Measurements from ENCODE around the gene CXCR5. TPM values are rescaled to one million over a fixed set of nuclear protein-coding genes. Genes with fewer than 3 reads are reported as not detected.
A peak's percentile ranks its signal among the peaks of the same experiment; 100 is the strongest.

The CXCR5 gene
- total RNA-seq, 1 donor from 2014 or later, result not detected

DNA sequence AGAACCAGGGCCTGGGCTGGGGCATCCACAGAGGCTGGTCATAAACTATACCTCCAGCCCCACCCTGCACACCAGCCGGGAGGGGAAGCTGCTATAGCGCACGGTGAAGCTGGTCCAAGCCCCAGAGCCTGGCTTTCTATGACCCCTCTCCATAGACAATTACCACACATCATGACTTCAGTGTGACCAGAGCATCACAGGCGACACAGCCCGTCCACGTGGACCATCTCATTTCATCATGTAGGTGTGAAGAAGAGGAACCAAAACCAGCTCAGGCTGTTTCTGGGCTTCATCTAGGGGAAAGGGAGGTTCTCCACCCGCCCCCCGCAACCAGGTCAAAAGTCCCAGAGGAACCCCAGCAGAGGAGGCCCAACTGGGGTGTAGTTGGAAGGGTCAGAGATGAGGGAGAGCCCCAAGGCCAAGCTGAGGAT is 3.0 kb downstream of the CXCR5 start:
- Histone ChIP-seq H3K9ac (ENCODE audit: low read depth in 1 of 3, low read length in 3 of 3) (no peak overlapping the region), H3K27ac (ENCODE audit: low read depth, low read length) (no peak overlapping the region), H3K27me3 (ENCODE audit: control insufficient read depth in 3 of 3, insufficient read depth in 3 of 3, low read length in 3 of 3) (no peaks in the 10 kb centered on the region), H3K9me3 (ENCODE audit: control insufficient read depth in 3 of 3, low read length in 3 of 3) (no peaks in the 10 kb centered on the region), H3K4me3 (ENCODE audit: low read length in 3 of 3) (no peak overlapping the region), H3K36me3 (ENCODE audit: control insufficient read depth in 3 of 3, insufficient read depth in 3 of 3, low read length in 3 of 3) (no peaks in the 10 kb centered on the region), H3K4me1 (ENCODE audit: control insufficient read depth in 3 of 3, insufficient read depth in 3 of 3, low read length in 3 of 3) (peaks cover 30 to 33% (median 33%) of the 10 kb centered on the region in 3 donors)

DNA sequence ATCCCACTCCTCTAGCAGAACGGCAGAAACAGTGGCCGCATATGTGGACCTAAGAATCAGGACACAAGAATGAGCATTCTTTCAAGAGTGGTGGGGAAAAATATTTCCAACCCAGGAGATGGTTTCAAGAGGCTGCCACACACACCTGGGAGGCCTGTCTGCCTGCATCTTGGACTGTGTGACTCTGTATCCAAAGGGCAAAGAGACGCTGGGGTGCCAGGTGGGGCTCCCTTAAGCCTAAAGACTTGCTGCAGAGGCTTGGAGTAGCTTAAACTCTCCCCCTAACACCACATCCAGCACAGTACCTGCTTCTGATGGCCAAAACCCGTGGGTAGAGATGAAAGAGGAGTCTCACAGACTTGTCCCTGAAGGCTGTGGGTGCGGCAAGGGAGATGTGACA is 3.5 kb downstream of the CXCR5 start:
- Histone ChIP-seq H3K4me1 (ENCODE audit: control insufficient read depth in 3 of 3, insufficient read depth in 3 of 3, low read length in 3 of 3) (peaks cover 30 to 33% (median 33%) of the 10 kb centered on the region in 3 donors), H3K9ac (ENCODE audit: low read depth in 1 of 3, low read length in 3 of 3) (peak overlapping the region in 2 of 3 donors; percentile 1 to 50), H3K9me3 (ENCODE audit: control insufficient read depth in 3 of 3, low read length in 3 of 3) (no peaks in the 10 kb centered on the region), H3K27me3 (ENCODE audit: control insufficient read depth in 3 of 3, insufficient read depth in 3 of 3, low read length in 3 of 3) (no peaks in the 10 kb centered on the region), H3K27ac (ENCODE audit: low read depth, low read length) (peak overlapping the region; percentile 64), H3K36me3 (ENCODE audit: control insufficient read depth in 3 of 3, insufficient read depth in 3 of 3, low read length in 3 of 3) (no peaks in the 10 kb centered on the region), H3K4me3 (ENCODE audit: low read length in 3 of 3) (no peak overlapping the region)

DNA sequence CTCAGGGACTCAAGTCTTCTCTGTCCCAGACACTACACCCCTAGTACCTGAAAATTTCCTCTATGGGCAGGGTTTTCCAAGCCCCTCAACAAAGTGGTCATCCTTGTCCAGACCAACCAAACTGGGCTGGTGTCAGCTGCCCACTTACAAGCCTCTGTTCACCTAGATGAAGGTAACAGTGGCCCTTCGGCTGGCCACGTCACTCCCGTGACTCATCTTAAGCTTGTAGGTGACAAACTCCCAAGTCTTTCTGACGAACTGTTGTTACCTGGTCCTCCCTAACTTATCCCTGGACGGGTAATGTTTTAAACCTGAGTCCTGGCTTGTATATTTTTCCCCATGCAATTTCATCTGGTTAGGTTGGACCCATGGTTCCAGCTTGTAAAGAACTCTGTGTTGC is 4.7 kb downstream of the CXCR5 start:
- H3K4me3 ChIP-seq (ENCODE audit: low read length in 3 of 3), result no peak overlapping the region
- H3K4me1 ChIP-seq (ENCODE audit: control insufficient read depth in 3 of 3, insufficient read depth in 3 of 3, low read length in 3 of 3), result peaks cover 30 to 33% (median 33%) of the 10 kb centered on the region in 3 donors
- no peaks in the 10 kb centered on the region for H3K27me3 ChIP-seq (ENCODE audit: control insufficient read depth in 3 of 3, insufficient read depth in 3 of 3, low read length in 3 of 3)
- no peaks in the 10 kb centered on the region for H3K9me3 ChIP-seq (ENCODE audit: control insufficient read depth in 3 of 3, low read length in 3 of 3)
- H3K36me3 ChIP-seq (ENCODE audit: control insufficient read depth in 3 of 3, insufficient read depth in 3 of 3, low read length in 3 of 3), result no peaks in the 10 kb centered on the region
- H3K27ac ChIP-seq (ENCODE audit: low read depth, low read length), result peak overlapping the region; percentile 64
- H3K9ac ChIP-seq (ENCODE audit: low read depth in 1 of 3, low read length in 3 of 3), result peak overlapping the region in 1 of 3 donors; percentile 50

DNA sequence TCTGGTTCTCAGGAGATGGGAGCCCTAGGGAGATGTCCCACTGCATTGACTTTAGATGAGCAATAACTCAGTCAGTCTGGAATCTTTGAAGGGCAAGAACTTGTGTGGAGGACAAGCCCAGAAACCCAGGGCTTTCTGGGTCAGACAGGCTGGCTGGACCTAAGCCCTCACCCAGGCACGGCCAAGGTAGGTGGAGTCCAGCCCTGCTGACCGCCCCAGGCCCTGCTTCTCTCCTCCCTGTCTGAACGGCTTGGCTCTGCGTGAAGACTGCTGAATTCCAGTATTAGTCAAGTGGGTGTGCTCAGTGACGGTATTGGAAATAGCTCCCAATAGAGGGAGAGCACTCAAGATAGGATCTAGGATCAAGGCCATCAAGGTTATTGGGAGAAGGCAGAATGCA is 6.1 kb downstream of the CXCR5 start:
- Histone ChIP-seq H3K27me3 (ENCODE audit: control insufficient read depth in 3 of 3, insufficient read depth in 3 of 3, low read length in 3 of 3) (no peaks in the 10 kb centered on the region), H3K4me1 (ENCODE audit: control insufficient read depth in 3 of 3, insufficient read depth in 3 of 3, low read length in 3 of 3) (peaks cover 30 to 33% (median 33%) of the 10 kb centered on the region in 3 donors), H3K9ac (ENCODE audit: low read depth in 1 of 3, low read length in 3 of 3) (no peak overlapping the region), H3K27ac (ENCODE audit: low read depth, low read length) (peak overlapping the region; percentile 64), H3K9me3 (ENCODE audit: control insufficient read depth in 3 of 3, low read length in 3 of 3) (no peaks in the 10 kb centered on the region), H3K36me3 (ENCODE audit: control insufficient read depth in 3 of 3, insufficient read depth in 3 of 3, low read length in 3 of 3) (peaks cover 0 to 3% (median under 1%) of the 10 kb centered on the region in 3 donors), H3K4me3 (ENCODE audit: low read length in 3 of 3) (no peak overlapping the region)

DNA sequence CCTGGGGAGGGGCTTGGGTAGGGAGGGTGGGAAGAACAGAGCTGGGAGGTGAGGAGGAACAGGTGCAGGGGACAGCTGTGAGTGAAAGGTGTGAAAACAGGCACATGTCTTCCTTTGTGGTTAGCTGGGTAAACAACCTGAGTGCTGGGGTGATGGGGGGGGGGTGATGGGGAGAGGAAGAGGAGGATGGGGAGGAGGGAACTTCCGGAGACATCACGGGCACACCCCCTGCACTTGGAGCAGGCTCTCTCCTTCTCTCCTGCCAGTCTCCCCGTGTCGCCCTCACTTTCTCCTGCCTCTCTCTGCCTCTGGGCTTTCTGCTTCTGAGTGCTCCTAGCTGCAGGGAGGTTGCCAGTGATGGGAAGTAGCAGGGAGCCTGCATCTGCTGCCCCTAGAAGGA is 8.8 kb downstream of the CXCR5 start:
- Histone ChIP-seq H3K27ac (ENCODE audit: low read depth, low read length) (no peak overlapping the region), H3K4me3 (ENCODE audit: low read length in 3 of 3) (no peak overlapping the region), H3K27me3 (ENCODE audit: control insufficient read depth in 3 of 3, insufficient read depth in 3 of 3, low read length in 3 of 3) (no peaks in the 10 kb centered on the region), H3K36me3 (ENCODE audit: control insufficient read depth in 3 of 3, insufficient read depth in 3 of 3, low read length in 3 of 3) (peaks cover 11 to 19% (median 14%) of the 10 kb centered on the region in 3 donors), H3K4me1 (ENCODE audit: control insufficient read depth in 3 of 3, insufficient read depth in 3 of 3, low read length in 3 of 3) (peaks cover 28 to 32% (median 29%) of the 10 kb centered on the region in 3 donors), H3K9me3 (ENCODE audit: control insufficient read depth in 3 of 3, low read length in 3 of 3) (no peaks in the 10 kb centered on the region), H3K9ac (ENCODE audit: low read depth in 1 of 3, low read length in 3 of 3) (no peak overlapping the region)

DNA sequence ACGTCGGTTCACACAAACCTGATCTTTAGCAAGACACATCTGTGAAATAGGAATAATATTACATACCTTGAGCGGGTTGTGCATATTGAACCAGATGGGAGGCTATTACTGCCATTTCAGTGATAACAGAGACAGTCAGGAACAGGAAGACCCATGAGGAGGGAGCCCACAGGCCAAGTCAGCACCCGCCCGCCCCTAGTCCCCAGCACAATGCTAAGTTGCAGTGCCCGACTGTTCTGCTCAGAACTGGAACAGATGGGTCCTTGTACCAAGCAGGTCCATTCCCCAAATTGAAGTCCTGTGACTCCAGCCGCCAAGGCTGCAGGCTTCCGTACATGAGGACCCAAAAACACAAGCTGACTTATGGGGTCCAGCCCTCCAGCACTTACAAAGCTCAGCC is 9.3 kb downstream of the CXCR5 start:
- no peak overlapping the region for H3K4me3 ChIP-seq (ENCODE audit: low read length in 3 of 3)
- peaks cover 24 to 28% (median 24%) of the 10 kb centered on the region in 3 donors for H3K4me1 ChIP-seq (ENCODE audit: control insufficient read depth in 3 of 3, insufficient read depth in 3 of 3, low read length in 3 of 3)
- H3K36me3 ChIP-seq (ENCODE audit: control insufficient read depth in 3 of 3, insufficient read depth in 3 of 3, low read length in 3 of 3), result peaks cover 16 to 22% (median 16%) of the 10 kb centered on the region in 3 donors
- H3K27ac ChIP-seq (ENCODE audit: low read depth, low read length), result no peak overlapping the region
- H3K9me3 ChIP-seq (ENCODE audit: control insufficient read depth in 3 of 3, low read length in 3 of 3), result no peaks in the 10 kb centered on the region
- H3K27me3 ChIP-seq (ENCODE audit: control insufficient read depth in 3 of 3, insufficient read depth in 3 of 3, low read length in 3 of 3), result no peaks in the 10 kb centered on the region
- H3K9ac ChIP-seq (ENCODE audit: low read depth in 1 of 3, low read length in 3 of 3), result no peak overlapping the region

DNA sequence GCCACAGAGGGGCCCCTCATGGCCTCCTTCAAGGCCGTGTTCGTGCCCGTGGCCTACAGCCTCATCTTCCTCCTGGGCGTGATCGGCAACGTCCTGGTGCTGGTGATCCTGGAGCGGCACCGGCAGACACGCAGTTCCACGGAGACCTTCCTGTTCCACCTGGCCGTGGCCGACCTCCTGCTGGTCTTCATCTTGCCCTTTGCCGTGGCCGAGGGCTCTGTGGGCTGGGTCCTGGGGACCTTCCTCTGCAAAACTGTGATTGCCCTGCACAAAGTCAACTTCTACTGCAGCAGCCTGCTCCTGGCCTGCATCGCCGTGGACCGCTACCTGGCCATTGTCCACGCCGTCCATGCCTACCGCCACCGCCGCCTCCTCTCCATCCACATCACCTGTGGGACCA is 10.0 kb downstream of the CXCR5 start:
- Histone ChIP-seq H3K4me1 (ENCODE audit: control insufficient read depth in 3 of 3, insufficient read depth in 3 of 3, low read length in 3 of 3) (peaks cover 17 to 21% (median 17%) of the 10 kb centered on the region in 3 donors), H3K27me3 (ENCODE audit: control insufficient read depth in 3 of 3, insufficient read depth in 3 of 3, low read length in 3 of 3) (no peaks in the 10 kb centered on the region), H3K9ac (ENCODE audit: low read depth in 1 of 3, low read length in 3 of 3) (no peak overlapping the region), H3K36me3 (ENCODE audit: control insufficient read depth in 3 of 3, insufficient read depth in 3 of 3, low read length in 3 of 3) (peaks cover 18 to 25% (median 19%) of the 10 kb centered on the region in 3 donors), H3K9me3 (ENCODE audit: control insufficient read depth in 3 of 3, low read length in 3 of 3) (no peaks in the 10 kb centered on the region), H3K27ac (ENCODE audit: low read depth, low read length) (no peak overlapping the region), H3K4me3 (ENCODE audit: low read length in 3 of 3) (no peak overlapping the region)

DNA sequence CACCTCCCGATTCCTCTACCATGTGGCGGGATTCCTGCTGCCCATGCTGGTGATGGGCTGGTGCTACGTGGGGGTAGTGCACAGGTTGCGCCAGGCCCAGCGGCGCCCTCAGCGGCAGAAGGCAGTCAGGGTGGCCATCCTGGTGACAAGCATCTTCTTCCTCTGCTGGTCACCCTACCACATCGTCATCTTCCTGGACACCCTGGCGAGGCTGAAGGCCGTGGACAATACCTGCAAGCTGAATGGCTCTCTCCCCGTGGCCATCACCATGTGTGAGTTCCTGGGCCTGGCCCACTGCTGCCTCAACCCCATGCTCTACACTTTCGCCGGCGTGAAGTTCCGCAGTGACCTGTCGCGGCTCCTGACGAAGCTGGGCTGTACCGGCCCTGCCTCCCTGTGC is 10.5 kb downstream of the CXCR5 start:
- peaks cover 11 to 19% (median 12%) of the 10 kb centered on the region in 3 donors for H3K4me1 ChIP-seq (ENCODE audit: control insufficient read depth in 3 of 3, insufficient read depth in 3 of 3, low read length in 3 of 3)
- H3K27ac ChIP-seq (ENCODE audit: low read depth, low read length), result no peak overlapping the region
- H3K27me3 ChIP-seq (ENCODE audit: control insufficient read depth in 3 of 3, insufficient read depth in 3 of 3, low read length in 3 of 3), result no peaks in the 10 kb centered on the region
- H3K4me3 ChIP-seq (ENCODE audit: low read length in 3 of 3), result no peak overlapping the region
- H3K9me3 ChIP-seq (ENCODE audit: control insufficient read depth in 3 of 3, low read length in 3 of 3), result no peaks in the 10 kb centered on the region
- no peak overlapping the region for H3K9ac ChIP-seq (ENCODE audit: low read depth in 1 of 3, low read length in 3 of 3)
- peaks cover 23 to 28% (median 23%) of the 10 kb centered on the region in 3 donors for H3K36me3 ChIP-seq (ENCODE audit: control insufficient read depth in 3 of 3, insufficient read depth in 3 of 3, low read length in 3 of 3)

DNA sequence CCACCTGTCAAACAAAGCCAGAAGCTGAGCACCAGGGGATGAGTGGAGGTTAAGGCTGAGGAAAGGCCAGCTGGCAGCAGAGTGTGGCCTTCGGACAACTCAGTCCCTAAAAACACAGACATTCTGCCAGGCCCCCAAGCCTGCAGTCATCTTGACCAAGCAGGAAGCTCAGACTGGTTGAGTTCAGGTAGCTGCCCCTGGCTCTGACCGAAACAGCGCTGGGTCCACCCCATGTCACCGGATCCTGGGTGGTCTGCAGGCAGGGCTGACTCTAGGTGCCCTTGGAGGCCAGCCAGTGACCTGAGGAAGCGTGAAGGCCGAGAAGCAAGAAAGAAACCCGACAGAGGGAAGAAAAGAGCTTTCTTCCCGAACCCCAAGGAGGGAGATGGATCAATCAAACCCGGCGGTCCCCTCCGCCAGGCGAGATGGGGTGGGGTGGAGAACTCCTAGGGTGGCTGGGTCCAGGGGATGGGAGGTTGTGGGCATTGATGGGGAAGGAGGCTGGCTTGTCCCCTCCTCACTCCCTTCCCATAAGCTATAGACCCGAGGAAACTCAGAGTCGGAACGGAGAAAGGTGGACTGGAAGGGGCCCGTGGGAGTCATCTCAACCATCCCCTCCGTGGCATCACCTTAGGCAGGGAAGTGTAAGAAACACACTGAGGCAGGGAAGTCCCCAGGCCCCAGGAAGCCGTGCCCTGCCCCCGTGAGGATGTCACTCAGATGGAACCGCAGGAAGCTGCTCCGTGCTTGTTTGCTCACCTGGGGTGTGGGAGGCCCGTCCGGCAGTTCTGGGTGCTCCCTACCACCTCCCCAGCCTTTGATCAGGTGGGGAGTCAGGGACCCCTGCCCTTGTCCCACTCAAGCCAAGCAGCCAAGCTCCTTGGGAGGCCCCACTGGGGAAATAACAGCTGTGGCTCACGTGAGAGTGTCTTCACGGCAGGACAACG is 11.7 kb downstream of the CXCR5 start:
- Histone ChIP-seq H3K9me3 (ENCODE audit: control insufficient read depth in 3 of 3, low read length in 3 of 3) (no peaks in the 10 kb centered on the region), H3K4me1 (ENCODE audit: control insufficient read depth in 3 of 3, insufficient read depth in 3 of 3, low read length in 3 of 3) (peaks cover under 1 to 13% (median 2%) of the 10 kb centered on the region in 3 donors), H3K36me3 (ENCODE audit: control insufficient read depth in 3 of 3, insufficient read depth in 3 of 3, low read length in 3 of 3) (peaks cover 27 to 37% (median 32%) of the 10 kb centered on the region in 3 donors), H3K27ac (ENCODE audit: low read depth, low read length) (no peak overlapping the region), H3K9ac (ENCODE audit: low read depth in 1 of 3, low read length in 3 of 3) (no peak overlapping the region), H3K27me3 (ENCODE audit: control insufficient read depth in 3 of 3, insufficient read depth in 3 of 3, low read length in 3 of 3) (no peaks in the 10 kb centered on the region), H3K4me3 (ENCODE audit: low read length in 3 of 3) (no peak overlapping the region)

DNA sequence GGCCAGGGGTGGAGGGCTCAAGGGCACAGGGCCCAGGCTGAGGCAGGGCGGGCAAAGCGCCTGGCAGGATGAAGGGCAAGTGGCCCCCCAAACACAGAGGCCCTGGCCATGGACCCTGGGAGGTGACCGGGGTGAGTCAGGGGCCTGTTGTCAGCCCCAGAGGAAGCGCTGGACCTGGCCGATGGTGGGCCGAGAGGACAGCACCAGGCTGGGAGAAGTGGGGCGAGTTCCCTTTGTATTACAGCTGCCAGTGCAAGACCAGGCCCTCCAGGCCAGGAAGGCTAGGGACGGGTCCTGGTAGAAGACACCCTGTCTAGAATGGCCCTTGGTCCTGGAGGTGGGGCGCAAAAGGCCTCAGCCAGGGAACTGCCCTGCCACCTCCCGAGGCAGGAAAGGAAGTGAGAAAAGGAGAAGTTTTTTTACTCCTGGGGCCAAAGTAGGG is 12.8 kb downstream of the CXCR5 start:
- Histone ChIP-seq H3K4me1 (ENCODE audit: control insufficient read depth in 3 of 3, insufficient read depth in 3 of 3, low read length in 3 of 3) (peaks cover 0 to 12% (median 2%) of the 10 kb centered on the region in 3 donors), H3K27ac (ENCODE audit: low read depth, low read length) (no peak overlapping the region), H3K27me3 (ENCODE audit: control insufficient read depth in 3 of 3, insufficient read depth in 3 of 3, low read length in 3 of 3) (no peaks in the 10 kb centered on the region), H3K36me3 (ENCODE audit: control insufficient read depth in 3 of 3, insufficient read depth in 3 of 3, low read length in 3 of 3) (peaks cover 38 to 47% (median 43%) of the 10 kb centered on the region in 3 donors), H3K9ac (ENCODE audit: low read depth in 1 of 3, low read length in 3 of 3) (no peak overlapping the region), H3K4me3 (ENCODE audit: low read length in 3 of 3) (no peak overlapping the region), H3K9me3 (ENCODE audit: control insufficient read depth in 3 of 3, low read length in 3 of 3) (no peaks in the 10 kb centered on the region)

Measured in skeletal muscle tissue (tissue), 4 donors.